RPMI8226 (cell line): ENCODE results near the gene CALCOCO2.
"Not testable (repeated sequence)": the region's sequence is repeated elsewhere in the genome, so short reads cannot be mapped to it uniquely, and the experiment has no call there.

Source experiments
- DNase-seq: peaks from one replicate; pipeline ENCODE4 v3.0.0-alpha.2; 2015

The CALCOCO2 gene

DNA sequence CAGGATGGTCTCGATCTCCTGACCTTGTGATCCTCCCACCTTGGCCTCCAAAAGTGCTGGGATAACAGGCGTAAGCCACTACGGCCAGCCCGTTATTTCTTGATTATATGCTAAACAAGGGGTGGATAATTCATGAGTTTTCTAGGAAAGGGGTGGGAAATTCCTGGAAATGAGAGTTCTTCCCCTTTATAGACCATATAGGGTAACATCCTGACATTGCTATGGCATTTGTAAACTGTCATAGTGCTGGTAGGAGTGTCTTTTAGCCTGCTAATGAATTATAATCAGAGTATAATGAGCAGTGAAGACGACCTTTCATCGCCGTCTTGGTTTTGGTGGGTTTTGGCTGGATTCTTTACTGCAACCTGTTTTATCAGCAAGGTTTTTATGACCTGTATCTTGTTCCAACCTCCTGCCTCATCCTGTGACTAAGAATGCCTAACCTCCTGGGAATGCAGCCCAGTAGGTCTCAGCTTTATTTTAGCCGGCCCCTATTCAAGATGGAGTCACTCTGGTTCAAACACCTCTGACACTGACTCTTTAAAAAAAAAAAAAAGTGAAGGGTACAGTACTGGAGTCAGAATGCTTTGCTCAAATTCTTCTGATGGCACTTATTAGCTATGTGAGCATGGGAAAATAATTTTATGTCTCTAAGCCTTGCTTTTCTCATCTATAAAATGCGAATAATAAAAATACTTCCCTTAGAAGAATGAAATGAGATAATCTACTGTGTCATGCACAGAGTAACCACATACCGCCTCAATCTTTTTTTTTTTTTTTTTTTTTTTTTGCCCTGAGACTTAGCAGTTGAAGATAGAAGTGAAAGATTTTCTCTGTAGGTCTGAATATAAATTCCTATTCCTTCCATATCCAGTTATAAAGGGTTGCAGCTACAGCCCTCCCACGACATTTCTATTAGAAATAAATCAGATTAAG, 5.1 kb upstream of the CALCOCO2 start:
- DNase-seq, result no peak

DNA sequence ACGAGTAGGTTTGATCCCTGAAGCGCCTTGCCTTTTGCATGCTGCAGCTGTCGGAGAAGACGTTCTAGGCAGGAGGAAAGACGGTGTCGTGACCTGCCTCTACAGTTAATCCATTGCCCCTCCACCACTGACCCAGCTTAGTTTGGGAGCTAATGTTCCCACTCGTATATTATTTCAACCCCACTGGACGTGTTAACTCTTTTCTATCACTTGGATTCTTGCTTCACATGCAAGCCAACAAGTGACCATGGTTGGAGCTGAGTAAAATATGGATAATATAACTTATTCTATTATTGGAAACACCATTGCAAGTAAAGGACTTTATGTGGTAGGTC, 681 bp downstream of the CALCOCO2 start:
- no peak for DNase-seq

DNA sequence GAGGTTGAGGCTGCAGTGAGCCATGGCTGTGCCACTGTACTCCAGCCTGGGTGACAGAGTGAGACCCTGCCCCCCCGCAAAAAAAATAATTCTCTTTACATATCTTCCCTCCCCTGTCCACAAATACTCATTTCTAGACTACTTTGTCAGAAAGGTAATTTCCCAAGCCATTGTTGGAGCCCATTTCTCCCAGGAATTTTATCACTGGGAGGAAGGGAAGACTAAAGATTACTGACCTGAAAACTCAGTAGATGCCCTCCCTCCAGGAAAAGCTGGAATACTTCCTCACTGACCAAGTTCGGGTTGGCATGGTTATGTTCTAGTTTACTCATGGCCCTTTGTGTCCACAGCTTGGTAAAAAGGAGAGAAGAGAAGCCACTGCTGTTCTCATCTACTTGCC, 4.1 kb downstream of the CALCOCO2 start:
- no peak for DNase-seq

DNA sequence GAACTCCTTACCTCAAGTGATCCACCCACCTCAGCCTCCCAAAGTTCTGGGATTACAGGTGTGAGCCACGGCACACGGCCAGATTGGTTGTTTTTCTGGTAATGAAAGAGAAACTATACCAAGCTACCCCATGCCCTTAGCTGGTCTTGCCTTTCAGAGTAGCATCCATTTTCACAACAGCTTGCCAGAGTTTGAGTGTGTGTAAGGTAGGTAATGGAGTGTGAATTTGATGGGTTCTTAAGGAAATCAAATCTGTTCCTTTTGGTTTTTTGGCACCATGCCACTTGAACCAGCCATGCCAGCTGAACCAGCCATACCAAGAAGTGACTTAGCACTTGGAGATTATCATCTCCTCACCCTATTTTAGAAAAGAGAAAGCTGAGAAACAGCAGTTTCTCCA, 5.1 kb downstream of the CALCOCO2 start:
- DNase-seq, result no peak

DNA sequence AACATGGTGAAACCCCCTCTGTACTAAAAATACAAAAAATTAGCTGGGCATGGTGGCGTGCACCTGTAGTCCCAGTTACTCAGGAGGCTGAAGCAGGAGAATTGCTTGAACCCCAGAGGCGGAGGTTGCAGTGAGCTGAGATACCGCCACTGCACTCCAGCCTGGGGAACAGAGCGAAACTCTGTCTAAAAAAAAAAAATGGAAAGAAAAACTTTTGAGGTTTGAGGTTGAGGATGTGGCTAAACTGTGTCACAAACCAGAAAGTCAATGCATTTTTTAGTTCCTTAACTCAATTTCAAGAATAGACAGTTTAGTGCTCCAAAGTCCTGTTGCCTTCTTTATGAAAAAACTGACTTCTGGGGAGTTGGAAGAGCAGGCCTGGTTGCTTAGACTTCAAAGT, 6.6 kb downstream of the CALCOCO2 start:
- DNase-seq, result not testable (repeated sequence)

DNA sequence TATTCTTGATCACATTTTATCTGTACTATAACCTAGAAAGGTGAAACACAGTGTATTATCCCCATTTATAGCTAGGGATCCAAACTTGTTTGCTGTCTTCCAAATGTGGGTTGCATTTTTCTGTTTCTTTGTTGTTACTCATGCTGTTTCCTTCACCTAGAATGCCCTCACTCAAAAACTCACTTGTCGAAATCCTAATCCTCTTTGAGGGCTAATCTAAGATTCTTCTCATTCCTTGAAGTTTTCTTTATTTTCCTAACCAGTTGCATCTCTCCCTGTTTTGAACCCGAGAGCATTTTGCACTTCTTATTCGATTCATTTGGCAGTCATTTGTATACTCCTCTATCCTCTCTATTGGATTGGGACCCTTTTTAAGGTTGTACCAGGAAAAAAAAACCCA, 9.6 kb downstream of the CALCOCO2 start:
- no peak for DNase-seq

DNA sequence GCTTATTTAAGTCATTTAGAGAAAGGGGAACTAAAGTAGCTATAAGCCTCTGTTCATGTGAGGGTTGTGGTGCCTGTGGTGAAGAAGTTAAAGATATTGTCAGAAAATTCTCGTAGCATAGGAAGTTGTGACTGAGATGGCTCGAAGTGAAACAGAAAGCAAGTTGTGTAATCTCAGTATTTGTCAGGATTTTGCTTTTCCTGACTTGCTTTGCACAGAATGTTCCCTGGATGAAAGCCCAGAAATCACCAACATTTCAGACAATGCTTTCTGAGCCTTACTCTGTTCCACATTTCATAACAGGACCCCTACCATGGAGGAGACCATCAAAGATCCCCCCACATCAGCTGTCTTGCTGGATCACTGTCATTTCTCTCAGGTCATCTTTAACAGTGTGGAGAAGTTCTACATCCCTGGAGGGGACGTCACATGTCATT, 10.6 kb downstream of the CALCOCO2 start:
- peak; percentile 63 for DNase-seq

DNA sequence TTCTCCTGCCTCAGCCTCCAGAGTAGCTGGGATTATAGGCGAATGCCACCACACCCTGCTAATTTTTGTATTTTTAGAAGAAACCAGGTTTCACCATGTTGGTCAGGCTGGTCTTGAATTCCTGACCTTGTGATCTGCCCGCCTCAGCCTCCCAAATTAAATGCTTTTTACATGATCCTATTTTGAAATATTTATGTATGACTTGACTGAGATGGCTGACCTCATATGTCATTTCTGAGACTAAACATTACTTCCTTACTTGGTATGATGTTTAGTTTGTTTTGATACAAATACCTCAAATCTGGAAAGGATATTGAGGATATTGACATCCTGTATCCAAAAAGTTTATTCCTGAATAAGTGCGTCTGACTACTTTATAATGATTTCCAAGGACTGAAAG, 11.9 kb downstream of the CALCOCO2 start:
- no peak for DNase-seq

DNA sequence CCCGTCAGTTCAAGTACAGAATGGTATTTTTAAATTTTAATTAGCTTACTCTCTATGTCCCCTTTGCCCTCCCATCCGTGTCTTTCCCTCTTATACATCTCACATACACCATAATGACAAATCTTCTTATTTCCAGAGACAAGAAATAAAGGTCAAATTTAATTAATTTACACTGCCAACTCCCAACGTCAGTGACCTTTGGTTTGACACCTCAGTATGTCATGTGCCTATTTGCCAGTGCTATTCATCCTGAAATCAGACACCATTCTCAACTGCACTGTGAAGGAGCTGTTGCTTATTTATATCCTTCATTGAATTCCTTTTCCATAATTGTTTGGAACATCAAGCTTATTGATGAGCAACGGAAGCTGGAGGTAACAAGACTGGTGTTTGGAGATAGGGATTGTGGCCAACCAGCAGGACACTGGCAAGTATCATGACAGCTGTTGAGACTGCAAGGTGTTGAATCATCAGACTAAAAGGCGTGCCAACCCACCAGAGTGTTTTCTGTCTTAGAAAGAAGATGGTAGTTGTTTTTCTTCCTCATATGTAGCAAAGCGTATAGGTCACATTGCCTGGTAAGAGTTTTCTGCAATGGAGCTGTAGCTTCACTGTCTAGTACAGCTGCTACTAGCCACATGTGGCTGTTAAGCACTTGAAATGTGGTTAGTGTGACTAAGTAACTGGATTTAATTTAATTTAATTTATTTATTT, 12.5 kb downstream of the CALCOCO2 start:
- DNase-seq, result no peak

DNA sequence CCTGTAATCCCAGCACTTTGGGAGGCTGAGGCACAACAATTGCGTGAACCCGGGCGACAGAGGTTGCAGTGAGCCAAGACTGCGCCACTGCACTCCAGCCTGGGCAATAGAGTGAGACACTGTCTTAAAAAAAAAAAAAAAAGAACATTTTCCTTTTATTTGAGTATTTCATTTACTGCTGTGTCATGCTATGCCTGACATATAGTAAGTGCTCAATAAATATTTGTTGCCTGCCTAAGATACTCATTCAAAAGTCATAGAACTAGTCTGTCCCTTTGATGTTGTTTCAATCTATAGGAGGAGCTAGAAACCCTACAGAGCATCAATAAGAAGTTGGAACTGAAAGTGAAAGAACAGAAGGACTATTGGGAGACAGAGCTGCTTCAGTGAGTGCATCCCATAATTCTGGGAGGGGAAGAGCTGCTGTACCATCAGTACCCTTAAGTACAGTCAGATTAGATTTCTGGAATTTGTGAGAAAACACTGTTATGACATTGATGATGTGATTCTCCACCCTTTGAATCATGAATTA, 20.0 kb downstream of the CALCOCO2 start:
- no peak for DNase-seq

DNA sequence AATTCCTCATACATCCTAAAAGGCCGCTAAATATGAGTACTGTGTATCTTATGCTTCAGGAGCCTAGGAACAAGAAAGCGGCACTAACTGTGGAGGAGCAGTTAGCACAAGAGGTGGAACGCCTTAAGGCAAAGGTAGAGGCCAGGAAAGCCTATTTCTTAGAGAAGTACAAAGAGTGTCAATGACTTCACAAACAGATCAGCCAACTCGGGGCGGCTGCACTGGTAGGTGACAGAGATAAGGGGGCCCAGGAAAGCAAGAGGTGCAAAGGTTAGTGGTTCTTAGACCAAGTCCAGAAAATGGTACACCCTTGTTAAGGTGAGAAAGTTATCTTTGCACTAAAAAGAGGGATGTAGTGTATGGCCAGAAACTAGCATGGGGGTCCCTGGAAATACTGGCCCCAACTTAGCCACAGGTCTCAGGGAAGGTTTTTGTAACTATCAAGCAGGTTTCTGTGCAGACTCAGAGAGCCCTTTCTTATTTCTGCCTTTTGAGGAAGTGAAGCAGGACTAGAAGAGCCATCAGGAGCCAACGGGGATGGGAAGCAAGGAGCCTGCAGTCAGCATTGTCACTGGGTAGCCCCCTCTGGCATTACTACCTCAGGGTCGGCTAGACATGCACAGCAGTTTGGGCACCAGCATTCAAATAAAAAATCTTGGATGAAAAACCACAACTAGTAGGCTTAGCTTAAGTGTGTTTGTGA, 24.1 kb downstream of the CALCOCO2 start:
- DNase-seq, result no peak

DNA sequence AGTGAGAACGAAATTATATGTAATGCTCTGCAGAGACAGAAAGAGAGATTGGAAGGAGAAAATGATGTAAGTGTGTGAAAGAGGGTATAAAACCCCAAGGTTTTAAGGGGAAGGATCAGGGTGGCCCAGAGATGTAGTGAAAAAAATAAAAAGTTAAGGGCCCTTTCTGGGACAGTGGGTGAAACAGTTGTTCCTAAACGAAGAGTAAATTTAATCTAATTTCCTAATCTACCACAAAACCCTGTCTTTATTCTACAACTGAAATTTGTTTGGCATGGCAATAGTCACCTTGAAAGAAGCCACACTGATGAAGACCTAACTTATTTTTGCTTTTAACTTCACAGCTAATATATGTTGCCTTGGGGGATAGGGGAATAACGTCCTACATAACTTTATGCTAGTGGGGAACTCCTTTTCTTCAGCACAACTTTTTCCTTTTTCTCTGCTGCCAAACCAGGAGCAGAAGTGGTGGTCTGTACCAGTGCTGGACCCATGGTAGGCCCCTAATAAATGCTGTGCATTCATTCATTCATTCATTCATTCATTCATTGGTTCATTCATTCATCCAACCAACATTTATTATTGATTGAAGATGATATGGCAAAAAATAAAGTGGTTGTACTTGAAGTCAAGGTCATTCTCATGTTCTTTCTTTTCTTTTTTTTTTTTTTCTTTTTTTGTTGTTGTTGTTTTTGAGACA, 25.4 kb downstream of the CALCOCO2 start:
- no peak for DNase-seq

DNA sequence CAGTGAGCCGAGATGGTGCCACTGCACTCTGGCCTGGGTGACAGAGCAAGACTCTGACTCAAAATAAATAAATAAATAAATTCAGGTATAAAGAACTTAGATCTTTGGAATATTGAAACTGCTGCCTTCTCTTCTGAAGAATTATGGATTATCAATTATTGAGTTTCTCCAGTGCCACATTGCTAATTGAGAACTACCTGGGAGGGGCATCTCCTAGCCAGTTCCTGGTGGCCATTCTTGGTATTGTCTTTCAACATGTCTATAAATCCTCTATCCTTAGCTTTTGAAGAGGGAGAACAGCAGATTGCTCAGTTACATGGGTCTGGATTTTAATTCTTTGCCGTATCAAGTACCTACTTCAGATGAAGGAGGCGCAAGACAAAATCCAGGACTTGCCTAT, 29.2 kb downstream of the CALCOCO2 start:
- DNase-seq, result no peak

DNA sequence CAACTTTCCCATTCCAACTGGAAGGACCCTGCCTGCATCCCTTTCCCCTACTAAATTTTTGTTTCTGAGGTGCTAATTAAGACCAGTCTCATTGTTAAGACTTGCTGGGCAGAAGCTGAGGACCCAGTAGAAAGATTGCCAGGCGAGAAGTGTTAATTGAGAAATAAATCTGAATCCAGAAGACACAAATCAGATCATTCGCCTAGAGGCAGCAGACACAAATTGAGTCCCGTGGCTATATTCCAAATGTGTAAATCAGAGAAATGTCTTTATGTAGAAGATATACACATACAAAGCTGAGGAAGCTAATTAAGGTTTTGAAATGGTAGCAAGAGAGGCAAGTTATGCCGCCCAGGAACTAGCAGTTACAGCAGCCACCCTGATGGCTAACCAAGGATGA, 29.6 kb downstream of the CALCOCO2 start:
- no peak for DNase-seq

DNA sequence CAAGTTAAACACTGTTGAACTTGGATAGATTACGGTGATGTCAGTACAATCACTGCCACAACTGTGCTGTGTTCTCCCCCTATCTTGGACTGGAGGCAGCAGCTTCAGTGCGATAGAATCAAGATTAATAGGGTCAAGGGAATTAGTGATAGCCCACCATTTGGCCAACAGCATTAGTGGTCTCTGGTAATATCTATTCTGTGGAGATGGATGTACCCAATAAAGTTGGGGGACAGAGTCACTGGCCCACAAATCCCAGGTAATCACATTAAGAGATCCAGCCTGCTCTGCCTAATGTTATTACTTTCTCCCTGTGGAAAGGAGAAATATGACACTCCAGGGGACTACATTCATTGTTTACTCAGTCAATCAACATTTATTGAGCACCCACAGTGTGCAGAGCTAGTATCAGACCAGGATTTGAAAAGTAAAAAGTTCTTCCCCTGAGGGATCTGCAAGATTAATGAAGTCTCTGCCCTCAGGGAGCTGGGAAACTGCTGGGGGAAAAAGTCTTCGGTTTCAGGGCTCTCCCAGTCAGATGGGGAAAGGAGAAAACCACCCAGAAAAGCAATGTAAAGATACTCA, 38.2 kb downstream of the CALCOCO2 start:
- no peak for DNase-seq

DNA sequence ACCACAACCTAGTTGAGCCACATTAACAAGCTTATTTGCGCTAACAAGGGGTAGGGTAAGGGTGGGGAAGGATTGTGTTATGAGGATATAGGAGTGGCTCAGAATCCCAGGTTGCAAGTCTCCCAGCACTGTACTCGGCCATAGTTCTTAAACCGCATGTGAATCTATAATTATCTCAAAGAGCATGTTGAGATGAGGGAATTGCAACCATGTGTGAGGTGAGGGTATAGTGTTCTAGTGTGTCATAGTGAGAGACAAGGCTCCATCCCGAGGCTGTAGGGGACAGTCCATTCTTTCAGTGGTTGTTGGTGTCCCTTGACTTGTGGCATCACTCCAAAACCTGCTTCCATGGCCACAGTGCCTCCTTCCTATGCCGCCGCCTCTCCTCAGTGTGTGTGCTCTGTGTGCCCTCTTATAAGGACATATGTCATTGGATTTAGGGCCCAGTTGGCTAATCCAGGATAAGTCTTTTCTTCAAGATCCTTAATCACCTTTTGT, 39.0 kb downstream of the CALCOCO2 start:
- no peak for DNase-seq

DNA sequence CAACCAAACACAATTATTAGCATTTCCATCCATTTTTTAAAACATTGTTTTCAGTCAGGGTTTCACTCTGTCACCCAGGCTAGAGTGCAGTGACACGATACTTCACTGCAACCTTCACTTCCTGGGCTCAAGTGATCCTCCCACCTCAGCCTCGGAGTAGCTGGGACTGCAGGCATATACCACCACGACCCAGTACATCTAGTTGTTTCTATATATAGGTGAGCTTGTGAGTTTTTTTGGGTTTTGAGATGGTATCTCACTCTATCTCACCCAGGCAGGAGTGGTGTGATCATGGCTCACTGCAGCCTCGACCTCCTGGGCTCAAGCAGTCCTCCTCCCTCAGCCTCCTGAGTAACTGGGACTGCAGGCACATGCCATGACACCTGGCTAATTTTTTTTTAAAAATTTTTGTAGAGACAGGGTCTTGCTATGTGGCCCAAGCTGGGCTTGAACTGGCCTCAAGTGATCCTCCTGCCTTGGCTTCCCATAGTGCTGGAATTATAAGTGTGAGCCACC, 40.3 kb downstream of the CALCOCO2 start:
- DNase-seq, result no peak

DNA sequence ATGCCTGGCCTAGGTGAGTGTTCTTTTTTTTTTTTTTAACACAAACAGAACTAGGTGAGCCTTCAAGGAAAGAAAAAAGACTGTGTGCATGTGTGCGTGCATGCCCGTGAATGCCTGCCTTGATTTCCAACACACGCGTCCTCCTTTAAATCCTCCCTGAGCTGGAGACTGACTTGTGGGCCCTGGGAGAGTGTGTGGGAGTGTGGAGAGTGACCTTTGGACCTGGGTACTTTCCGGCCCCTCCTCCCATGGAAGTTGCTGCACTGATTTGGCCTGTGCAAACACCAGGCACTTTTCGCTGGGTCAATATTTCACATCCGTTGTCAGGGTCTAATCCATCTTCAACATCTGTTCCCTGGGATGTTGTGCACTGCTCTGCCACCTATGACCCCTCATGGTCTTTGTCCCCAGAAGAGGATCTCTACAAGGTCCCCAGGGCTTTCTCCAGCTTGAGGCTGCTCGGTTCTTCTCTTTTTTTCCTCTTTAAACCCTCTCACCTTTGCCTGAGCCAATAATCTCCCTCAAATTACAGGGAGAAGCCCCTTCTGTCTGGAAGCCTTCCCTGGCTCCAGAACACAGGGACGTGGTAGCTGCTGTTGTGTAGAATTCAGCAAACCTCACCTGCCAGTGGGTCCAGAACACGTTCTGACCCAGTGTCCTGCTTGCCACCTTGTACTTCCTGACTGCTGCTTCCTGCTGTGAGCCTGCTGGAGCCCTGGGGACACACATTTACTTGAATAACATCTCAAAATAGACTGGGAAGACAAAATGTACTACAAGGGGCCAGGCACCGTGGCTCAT, 40.9 kb downstream of the CALCOCO2 start:
- DNase-seq, result no peak

DNA sequence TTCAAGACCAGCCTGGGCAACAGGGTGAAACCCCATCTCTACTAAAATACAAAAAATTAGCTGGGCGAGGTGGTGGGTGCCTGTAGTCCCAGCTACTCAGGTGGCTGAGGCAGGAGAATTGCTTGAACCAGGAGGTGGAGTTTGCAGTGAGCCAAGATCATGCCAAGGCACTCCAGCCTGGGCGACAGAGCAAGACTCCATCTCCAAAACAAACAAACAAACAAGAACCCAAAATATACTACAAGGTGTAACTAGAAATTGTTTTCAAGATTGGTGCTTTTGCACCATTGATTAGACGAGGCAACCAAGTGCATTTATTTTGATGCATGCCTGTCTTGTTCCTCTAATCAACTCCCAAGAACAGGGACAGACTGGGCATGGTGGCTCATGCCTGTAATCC, 41.6 kb downstream of the CALCOCO2 start:
- not testable (repeated sequence) for DNase-seq

DNA sequence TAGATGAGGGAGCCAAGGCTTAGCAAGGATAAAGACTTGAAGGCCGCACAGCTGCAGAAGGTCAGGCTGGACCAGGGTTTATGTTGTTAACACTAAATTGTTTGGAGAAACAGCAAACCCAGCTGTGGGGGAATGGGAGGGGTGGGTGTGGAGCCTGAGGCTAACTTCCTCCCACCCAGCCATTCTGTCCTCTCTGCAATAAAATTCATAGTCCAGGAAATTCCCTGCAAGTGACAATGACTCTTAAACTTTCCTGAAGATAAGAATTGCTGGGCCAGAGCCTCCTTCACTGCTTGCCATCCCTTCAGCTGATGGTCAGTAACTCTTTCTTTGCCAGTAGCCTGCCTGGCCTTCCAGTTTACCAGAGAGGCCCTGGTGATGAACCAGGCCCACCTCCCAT, 42.4 kb downstream of the CALCOCO2 start:
- DNase-seq, result no peak
